Activated T-cell treated with anti-CD3 and anti-CD28 coated beads for 1 hour (primary cell): Measurements from ENCODE around the gene CBX6.
"Not testable (repeated sequence)": the region's sequence is repeated elsewhere in the genome, so short reads cannot be mapped to it uniquely, and the experiment has no call there.

Source experiments
- DNase-seq: peaks from one replicate; pipeline ENCODE4 v3.0.0-alpha.2; 2020; ENCODE audit warnings: low read depth

Gene CBX6

DNA sequence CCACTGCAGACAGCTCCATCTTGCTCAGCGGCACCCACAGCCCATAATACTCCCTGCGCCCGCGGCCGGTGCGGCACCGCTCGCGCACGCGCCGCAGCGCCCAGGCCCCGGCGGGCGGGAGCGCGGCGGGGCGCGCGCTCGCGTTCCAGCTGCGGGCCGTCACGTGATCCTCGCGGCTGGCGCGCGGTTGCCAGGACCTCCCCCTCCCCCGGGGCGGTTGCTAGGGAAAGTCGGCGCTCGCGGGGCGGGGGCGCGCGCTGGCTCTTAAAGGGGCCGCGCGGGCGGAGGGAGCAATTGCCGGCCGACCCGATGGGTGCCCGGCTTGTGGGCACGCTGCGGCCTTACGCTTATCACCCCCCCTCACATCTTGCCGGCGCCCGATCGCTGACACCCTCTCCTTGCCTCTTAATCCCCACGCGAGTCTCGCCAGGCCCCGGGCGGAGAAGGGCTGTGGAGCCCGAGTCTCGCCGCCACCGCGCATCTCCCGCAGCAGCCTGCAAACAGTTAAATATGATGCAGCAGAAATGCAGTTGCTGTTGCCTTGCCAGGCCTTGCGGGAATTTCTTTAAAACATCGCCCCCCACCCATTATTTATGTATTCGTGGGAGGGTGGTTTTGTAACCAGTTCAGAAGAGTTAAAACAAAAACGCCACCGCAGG lies at the start of gene CBX6:
Gene CBX6, minus strand, starts transcription at position 45 of the 659 bp plus-strand sequence. Its CDS starts 26 bp downstream, at position 19.
- peak; percentile 95 for DNase-seq

DNA sequence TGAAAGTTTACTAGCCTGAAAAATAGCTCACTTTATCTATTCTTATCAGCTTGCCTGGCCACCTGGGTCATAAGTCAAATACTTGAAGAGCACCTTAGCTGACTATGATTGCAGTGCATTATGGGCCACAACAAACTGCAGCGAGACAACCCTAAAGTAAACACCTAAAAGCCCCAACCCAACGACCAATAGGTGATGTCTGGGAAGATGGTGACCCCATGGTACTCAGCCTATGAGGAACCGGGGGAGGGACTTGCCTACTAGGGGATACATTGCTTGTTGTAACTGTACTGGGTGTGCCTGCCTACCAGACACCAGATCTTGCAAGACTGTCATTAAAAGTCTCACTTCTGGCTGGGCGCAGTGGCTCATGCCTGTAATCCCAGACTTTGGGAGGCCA lies 49.8 kb upstream of the CBX6 start:
- no peak for DNase-seq

DNA sequence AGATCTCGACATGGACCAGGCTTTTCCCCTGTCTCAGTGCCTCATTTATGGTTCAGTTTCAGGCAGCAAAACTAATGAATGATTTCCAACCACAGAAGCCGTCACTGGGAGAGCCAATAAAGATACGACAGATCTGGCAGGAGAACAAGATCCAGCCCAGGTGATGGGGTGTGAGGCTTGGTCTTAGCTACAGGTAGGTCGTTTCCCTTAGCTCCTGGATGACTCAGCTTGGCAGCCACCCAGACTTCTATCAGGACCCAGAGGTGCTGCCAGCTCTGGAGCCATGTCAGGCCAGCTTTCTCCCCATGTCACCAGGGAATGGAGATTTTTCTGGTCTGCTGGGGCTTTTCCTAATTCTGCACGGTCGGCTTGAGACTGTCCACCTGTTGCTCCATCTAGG lies 49.1 kb upstream of the CBX6 start:
- no peak for DNase-seq

DNA sequence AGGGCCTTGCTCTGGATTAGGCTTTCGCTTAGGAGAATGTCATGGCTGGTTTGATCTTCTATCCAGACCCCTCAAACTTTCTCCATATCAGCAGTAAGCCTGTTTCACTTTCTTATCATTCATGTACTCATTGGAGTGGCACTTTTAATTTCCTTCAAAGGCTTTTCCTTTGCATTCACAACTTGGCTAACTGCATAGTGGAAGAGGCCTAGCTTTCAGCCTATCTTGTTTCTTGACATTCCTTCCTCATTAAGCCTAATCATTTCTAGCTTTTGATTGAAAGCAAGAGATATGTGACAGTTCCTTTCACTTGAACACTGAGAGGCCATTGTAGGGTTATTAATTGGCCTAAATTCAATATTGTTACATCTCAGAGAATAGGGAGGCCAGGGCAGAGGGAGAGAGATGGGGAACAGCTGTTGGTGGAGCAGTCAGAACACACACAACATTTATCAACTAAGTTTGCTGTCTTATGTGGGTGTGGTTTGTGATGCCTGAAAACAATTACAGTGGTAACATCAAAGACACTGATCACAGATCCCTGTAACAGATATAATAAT lies 47.7 kb upstream of the CBX6 start:
- no peak for DNase-seq

DNA sequence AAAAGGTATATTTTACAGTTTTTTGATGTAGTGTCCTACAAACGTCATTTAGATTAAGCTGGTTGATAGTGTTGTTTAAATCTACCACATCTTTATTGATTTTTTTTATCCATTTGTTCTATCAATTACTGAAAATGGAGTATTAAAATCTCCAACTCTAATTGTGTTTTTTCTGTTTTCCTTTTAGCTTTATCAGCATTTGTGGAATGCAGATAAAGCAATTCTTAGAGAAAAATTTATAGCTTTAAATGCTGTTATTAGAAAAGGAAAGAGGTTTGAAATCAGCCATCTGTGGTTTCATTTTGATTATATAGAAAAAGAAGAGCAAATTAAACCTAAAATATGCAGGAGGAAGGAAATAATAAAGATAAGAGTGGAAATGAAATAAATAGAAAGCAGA lies 39.4 kb upstream of the CBX6 start:
- DNase-seq = no peak

DNA sequence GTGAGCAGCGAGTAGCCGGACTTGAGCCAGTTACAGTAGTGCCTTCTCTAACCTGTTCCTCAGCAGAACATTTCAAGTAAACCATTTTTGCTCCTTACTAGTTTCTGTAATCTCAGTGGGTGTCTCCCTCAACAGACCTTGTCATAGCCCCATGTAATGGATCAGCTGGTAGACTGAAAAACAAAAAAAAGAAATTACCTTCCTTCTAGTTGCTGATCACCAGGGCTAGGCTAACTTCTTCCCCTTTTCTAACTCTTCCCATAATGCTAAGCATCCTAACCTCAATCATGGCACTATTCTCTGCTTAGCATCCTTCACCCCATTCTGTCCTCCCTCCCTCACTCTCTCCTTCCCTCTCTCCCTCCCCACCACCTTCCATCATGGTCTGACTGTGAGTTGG lies 35.8 kb upstream of the CBX6 start:
- DNase-seq = no peak

DNA sequence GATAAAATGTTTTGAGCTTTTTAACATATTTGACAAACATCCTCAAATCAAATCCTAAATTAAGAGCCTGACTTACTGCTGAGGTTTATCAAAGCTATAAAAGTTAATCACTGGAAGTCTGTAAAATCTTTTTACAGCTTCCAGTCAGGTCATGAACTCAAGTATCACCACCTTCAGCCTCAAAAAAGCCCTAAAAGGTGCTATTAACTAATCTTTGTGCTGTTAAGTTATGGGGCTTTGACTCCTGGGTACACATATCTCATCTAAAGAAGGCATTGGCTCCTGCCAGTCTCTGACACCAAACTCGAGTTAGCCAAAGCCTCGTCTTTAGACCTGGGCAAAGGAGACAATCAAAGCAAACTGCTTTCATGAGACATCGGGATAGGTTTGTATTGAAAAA lies 34.0 kb upstream of the CBX6 start:
- no peak for DNase-seq

DNA sequence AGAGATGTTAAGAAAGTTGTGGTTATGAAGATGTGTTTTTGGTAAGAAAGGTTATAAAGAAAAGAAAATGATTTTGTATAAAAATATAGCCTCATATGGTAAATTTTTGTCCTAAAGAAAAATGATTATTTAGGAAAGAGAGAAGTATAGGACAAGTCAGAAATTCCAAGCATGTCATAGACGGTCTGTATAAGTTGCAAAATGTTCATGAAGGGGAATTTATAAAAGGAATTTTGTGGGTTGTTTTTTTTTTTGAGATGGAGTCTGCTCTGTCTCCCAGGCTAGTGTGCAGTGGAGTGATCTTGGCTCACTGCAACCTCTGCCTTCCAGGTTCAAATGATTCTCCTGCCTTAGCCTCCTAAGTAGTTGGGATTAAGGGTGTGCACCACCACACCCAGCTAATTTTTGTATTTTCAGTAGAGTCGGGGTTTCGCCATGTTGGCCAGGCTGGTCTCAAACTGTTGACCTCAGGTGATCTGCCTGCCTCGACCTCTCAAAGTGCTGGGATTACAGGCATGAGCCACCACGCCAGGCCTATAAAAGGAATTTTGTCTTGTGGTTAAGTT lies 32.1 kb upstream of the CBX6 start:
- not testable (repeated sequence) for DNase-seq

DNA sequence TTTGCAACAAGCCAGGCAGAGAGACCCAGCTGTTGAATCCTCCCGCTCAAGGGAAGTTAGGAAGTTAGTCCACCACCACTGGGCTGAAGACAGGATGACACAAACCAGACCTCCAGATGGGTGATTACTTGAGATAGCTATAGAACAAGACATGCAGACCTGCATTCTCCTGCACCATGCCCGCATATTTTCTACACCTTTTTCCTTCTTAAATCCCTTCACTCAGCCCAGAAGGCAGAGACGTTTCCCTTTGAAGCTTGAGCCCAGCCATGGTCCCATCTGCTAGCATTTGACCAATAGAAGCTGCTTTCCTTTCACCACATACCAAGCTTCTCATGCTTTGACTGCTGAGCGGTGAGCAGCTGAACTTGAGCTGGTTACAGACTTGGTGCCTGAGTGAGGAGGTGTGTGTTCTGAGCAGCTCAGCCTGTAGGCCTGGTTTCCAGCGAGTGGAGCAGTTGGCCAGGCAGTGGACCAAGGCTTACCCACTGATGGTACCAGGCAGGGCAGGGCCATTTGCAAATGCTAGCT lies 29.2 kb upstream of the CBX6 start:
- no peak for DNase-seq

- no peak for DNase-seq
Measured at GRCh38 chr22:38900677-38901076, 28.7 kb upstream of the CBX6 start.

- DNase-seq = no peak
Measured at GRCh38 chr22:38891256-38891655, 19.2 kb upstream of the CBX6 start.

DNA sequence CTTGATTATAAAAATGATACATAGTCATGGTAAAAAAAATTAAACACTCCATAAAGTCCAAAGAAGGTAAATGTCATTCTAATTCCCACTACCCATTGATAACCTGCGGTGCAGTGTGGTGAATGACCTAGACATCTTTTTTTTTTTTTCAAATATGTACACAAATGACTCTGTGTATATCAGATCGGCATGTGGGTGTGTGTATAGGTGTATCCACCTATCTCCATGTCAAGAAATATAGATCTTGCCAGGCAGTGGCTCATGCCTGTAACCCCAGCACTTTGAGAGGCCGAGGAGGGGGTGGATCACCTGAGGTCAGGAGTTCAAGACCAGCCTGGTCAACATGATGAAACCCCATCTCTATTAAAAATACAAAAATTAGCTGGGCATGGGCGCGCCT lies 18.4 kb upstream of the CBX6 start:
- DNase-seq = no peak

- no peak for DNase-seq
Measured at GRCh38 chr22:38886333-38886732, 14.3 kb upstream of the CBX6 start.

DNA sequence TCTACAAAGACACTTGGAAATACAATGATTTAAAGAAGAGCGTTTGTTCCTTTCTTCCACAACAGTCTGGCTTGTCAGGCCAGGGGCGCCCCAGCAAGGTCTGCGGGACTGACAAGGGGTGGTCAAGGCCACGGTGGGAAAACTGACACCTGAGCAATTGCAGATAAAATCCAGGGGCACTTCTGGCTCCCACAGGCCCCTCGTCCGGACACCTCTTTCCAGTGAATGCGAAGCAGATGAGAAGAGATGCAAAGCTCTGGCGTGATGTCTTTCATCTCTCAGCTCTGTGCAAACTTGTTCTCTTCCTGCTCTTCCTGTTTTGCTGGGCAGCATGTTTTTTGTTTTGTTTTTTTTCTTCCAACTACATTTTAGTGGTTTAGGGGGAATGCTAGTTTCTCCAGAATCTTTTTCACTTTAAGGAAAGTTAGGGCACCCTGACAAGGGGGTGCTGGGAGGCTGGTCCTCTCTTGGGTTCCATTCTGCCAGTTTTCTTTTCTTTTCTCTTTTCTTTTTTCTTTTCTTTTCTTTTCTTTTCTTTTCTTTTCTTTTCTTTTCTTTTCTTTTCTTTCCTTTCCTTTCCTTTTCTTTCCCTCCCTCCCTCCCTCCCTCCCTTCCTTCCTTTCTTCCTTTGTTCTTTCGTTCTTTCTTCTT lies 11.1 kb upstream of the CBX6 start:
- no peak for DNase-seq

DNA sequence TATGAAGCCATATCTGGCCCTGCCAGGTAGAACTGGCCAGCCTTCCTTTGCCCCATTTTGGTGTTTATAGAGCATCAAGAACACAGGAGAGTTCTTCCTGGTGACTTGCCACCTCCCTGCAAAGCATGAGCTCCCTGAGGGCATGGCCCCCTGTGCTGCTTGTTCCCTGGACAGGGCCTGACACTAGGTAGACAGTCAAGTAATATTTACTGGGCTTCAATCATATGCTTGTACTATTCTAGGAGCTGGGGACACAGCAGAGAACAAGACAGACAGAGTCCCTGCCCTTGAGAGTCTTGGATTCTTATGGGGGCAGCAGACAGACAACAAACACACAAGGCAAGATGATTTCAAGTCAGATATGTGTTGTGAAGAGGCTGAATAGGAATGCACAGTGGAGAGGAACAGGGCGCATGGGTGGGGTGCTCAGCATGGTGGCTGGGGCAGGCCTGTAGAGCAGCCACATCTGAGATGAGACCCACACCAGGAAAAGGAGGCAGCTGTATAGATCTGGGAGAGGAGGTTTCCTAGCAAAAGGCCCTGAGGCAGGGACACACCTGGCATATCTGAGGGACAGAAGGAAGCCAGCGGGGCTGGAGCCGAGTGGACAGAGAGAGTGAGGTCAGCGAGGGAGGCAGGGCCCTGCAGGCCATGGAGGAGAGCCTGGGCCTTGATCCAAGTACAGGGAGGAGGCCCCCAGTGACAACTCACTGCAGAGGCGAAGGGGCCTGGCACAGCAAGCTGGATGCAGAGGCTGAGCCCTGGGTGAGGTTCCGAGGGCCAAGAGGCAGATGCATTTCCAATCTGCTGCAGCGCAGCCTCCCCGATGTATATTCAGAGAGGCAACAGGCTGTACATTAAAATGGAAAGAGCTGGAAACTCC lies 10.2 kb upstream of the CBX6 start:
- no peak for DNase-seq

GRCh38 chr22:38881464-38881871 lies 9.5 kb upstream of the CBX6 start:
- DNase-seq = no peak

GRCh38 chr22:38879961-38880360 lies 7.9 kb upstream of the CBX6 start:
- no peak for DNase-seq

GRCh38 chr22:38879108-38879729 lies 7.2 kb upstream of the CBX6 start:
- DNase-seq = no peak

- no peak for DNase-seq
Measured at GRCh38 chr22:38878001-38878400, 6.0 kb upstream of the CBX6 start.

GRCh38 chr22:38874529-38875222 lies 2.7 kb upstream of the CBX6 start:
- no peak for DNase-seq
